Activated T-helper 9 cell treated with anti-CD3 and anti-CD28 coated beads, Interleukin-2, amount 50 U/mL, for 16 hours (primary cell): Measurements from ENCODE around the gene ESRRG.

ENCODE experiments used
- DNase-seq: peaks from one replicate; pipeline ENCODE4 v3.0.0-alpha.2; 2020; ENCODE audit warnings: low read depth

ESRRG gene

DNA sequence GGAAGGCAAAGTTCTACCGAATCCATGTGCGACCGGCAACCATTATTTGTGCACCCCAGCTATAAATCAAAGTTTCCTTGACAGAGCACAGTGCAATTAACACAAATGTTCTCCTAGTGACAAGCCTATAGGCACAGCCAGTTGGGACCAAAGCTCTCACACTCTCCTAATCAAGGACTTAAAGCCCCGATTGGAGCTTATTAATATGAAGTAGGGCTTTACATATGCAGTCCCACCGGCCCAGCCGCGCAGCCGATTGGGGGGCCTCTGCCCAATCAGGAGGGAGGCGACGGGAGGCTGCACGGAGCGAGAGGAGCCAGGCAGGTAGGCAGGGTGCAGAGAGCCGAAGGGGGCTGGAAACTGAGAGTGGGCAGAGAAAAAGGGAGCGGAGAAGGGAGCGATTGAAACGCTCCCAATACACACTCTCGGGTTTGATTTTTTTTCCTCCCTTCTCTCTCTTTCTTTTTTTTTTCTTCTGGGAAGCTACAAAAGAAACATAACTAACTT, at the start of gene ESRRG:
ESRRG (minus strand) TSS at position 156 of the 507 bp plus-strand sequence; CDS start at position 26, 130 bp downstream.
- no peak for DNase-seq

DNA sequence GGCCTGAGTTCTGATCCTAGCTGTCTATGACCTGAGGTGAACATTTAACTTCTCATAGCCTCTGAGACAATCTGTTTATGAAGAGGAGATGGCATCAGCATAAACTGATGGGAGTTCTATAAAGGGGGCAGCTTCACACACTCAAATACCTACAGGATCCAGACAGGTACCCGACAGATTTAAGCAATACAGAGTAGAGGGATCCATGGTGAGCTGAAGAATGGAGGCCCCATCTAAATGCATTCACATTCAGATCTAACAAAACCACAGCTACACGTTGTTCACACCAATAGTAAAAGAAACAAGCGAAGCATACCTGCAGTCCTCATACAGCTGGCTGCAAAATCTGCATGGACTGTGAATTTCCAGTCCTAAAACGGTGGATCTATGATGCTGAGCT, 48.7 kb upstream of the ESRRG start:
- DNase-seq: no peak

DNA sequence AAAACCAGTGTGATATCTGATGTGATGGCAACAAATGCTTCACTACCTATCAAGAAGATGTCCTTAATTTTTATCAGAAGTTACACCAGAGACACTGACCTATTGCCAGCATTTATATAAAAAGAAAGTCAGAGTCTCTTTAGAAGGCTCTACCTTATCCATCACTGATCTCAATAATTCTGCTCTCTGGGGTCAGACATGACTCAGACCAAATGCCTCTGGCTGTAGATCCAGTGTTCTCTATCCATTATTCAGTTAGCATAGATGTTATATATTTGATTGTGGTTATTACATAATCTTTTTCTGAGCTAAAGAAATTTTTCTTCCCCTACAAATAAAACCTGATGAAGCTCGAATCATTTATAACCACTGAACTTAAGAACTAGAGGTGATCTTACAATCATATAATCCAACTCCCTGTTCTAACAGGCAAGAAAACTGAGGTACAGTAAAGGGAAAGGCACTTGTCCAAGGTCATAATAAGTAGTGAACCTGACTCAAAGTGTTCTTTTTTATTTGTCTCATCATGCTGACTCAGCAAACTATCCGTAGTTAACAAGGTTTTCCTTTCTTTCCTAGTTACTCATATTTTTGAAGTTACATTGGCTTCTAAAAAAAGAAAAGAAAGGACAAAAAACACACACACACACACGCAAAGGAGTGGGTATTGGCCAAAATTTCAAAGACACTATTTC, 43.6 kb upstream of the ESRRG start:
- DNase-seq: no peak

DNA sequence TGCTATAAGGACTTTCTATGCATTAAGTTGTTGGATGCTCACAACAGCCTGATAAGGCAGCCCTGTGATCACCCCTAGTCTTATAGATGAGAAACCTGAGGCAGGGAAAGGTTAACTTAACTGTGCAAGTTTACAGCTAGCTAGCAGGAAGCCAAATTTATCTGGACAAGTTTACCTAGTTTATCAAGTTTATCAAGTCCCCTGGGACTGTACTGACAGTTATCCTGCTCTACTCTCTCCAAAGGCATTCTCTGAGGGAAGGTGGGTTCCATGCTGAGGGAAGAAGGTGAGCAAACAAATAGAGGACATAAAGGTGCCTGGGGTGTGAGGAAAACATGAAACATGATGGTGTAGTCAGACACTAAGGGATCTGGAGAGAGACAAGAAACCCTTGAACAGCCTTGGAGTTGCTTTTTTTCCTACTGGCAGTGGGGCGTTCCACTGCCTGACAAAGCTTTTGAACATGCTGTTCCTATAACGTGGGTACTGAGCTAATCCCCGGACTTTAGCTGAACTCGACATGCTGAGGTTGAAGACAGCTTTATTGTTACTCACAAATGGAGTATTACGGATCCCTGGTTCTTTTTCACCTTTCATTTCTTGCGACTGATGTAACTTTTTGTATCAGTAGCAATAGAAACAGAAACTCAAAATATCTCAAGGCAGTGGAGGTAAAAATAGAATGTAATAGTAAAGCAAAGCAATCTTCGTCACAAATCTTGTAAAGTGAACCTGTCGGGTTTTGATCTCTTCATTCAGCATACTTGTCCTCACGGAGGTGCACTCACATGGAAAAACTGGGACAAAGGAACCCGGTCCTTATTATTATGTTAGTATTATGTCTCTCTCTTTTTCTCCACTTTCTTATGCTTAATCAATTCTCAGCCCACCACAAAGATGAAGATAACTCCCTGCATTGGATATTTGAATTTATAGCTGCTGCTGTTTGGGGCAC, 42.4 kb upstream of the ESRRG start:
- DNase-seq: no peak

DNA sequence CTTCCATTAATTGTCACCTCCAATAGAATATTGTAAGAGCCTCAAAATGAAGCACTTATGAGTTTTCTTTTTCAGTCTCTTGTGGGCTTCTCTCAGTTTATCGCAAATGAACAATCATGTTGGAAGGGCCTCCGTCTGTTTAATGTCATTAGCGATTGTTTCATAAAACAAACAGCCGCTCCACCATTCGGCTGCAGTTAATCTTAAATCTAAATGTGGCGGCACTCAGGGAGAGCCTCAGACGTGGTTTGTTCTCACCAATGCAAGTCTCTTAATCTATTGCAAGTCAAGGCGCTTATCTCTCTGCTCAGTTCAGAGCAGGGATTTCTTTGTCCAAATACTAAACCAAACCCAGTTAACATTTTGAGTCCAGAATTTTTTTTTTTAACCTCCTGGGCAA, 34.9 kb upstream of the ESRRG start:
- DNase-seq: no peak

DNA sequence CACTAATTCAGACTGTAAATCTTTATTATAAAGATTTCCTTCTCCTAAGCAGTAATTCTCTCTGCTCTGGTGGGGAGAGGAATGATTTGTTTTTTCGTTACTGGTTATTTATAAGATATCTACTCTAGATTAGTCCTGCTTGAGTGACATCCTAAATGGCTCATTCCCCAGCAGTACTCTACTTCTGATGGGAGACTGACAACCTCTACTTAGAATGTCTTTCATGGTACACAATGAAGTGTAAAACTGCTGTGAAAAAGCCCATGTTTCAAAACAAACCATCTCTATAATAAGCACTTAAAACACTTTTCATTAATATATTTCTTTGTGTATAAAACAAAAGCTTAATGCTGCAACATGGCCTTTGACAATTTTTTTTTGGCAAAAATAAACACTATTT, 33.9 kb upstream of the ESRRG start:
- DNase-seq: no peak

DNA sequence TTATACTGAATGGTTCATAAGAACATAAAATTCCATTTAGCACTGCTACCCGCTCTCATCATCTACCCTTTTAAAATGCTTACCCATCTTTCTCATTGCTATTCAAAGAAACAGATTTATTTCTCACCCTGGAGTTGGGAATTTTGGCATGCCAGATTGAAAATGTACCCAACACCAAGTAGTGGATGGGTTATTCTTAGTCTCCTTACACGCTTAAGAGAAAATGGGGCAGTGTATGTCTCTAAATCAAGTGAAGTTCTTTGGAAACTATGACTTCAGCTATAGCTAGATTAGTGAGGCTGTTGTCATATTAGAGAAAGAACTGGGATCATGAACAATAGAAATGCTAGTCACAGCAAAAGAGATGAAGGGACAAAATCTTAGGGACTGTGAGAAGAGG, 27.7 kb upstream of the ESRRG start:
- DNase-seq: no peak

DNA sequence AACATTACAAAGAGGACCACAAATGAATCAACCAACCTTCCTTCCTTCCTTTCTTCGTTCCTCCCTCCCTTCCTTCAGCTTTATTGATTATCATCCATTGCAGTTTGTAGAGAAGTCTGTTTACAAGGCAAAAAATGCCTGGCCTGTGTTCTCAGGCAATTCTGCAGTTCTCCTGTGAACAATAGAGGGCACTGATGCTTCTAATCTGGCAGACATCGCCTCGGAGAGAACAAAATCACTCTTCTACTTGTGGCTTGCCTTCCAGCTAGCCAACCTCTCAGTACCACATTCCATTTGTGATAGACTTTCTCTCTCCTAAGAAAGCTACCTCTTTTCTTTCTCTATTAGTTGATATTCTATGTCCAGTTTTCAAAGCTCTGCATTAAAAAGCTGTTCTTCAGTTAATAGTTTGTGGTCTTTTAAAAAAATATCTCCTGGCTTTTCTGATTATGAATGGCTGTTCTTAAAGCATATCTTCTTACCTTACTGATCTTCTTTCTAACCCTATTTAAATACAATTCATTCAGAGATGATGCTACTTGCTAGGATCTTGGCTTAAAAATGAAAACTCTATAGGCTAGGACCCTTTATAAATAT, 26.9 kb upstream of the ESRRG start:
- DNase-seq: no peak

DNA sequence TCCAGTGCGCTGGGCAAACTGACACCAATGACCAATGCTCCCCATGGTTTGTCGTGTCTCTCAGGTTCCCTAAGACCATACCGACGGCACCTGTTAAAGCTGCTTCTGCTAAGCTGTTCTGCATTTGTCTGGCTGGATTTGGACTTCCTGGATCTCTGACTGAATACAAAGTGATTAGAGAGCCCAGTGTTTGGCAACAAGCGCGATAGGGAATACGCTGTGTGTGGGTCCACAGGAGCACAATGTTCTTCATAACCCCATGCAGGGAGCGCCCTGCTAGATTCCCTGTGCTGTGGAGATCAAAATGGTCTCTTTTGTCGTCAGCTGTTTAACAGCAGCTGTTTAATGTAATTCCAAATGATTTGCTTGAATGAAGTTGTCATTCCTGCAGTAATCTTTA, 26.0 kb upstream of the ESRRG start:
- no peak for DNase-seq

DNA sequence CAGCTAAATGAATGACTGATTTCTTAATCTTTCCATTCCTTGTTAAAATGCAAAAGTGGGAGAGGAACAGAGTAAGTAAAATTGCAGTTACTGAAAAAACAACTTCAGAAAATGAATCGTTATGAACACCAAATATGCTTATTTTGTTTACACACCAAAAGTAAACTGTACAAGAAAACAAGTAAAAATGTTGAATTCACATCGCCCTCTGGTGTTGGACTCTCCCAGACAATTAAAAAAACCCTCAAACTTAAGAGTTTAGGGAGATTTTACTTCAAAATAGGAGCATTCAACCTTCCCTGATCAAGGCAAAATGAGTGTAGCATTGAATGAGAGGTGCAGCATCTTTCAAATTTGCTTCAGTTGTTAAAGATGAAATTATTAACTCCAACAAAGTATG, 19.4 kb upstream of the ESRRG start:
- DNase-seq: no peak

DNA sequence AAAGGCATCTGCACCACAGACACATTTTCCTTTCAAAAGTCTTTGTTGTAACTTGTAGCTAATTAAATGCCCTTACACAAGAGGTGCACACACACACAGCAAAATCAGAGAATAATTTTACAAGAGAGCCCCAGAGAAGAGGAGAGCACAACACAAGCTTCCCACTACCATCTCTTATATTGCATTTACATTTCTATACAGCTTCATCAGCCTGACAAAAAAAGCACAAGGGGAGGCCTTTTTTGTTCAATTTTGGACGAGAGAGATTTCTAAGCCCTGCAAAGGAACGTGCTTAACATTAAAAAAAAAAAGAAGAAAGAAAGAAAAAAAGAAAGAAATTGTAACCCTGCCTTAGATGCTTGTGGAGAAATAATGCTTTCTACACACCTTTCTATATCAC, 17.1 kb upstream of the ESRRG start:
- no peak for DNase-seq

DNA sequence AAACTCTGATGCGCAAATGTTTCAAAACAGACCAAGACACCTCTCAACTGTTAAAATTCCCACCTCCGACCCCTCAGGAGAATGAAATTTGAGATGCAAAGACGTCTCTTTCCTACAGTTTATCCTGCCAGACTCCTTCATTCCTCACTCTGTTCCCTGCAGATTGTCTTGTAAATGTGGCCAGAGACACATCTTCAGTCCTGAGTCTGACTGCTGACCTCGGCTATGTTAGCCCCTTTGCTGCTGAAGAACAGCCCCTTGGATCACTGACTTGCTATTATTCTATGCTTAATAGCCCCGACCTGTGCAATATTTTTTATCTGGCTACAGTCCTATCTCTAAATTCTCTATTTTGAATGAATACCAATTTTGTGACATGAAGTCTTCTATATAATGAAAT, 16.6 kb upstream of the ESRRG start:
- no peak for DNase-seq

DNA sequence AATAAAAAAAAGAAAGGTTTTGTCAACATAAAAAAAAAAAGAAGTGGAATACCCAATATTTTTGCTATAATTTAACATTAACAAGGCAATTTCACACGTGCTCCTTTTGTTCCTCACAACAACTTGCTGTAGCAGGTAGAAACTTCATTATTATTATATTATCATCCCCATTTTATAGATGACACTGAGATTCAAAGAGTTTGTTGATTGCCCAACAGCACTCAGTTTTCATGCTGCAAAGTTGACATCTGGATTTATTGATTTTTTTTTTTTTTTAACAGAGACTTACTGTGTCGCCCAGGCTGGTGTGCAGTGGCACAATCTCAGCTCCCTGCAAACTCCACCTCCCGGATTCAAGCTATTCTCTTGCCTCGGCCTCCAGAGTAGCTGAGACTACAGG, 8.9 kb upstream of the ESRRG start:
- DNase-seq: no peak

DNA sequence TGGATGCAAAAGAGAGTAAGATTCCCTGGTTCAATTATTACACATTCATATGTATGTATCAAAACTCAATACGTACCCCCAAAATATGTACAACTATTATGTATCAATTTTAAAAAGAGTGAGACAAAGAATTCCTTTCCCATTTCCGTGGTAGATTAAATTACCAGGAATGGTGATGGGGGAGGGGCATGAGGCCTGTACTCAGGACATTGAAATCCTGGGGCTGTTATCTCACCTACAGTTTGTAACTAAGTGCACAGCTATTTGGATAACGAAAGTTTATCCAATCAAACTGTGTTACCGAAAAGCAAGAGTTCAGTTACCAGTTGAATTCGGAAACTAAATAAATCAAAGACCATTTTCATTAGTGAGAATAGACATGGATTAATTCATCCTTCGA, 8.3 kb upstream of the ESRRG start:
- no peak for DNase-seq

DNA sequence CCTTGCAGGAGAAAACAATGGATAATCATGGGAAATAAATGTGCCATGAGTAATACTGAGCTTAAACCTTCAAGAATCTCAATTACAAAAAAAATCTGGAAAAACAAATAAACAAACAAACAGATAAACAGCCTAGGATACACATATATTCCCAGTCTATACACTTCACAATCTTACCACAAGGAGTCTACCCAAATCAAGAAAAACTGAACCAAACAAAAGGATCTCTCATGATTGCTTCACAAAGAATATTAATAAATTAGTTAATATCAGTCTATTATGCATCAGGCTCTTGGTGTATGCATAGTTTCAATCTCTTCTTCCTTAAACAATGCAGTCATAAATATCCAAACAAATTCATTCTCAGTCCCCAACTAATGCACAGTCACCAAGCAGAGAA, 3.2 kb upstream of the ESRRG start:
- no peak for DNase-seq

DNA sequence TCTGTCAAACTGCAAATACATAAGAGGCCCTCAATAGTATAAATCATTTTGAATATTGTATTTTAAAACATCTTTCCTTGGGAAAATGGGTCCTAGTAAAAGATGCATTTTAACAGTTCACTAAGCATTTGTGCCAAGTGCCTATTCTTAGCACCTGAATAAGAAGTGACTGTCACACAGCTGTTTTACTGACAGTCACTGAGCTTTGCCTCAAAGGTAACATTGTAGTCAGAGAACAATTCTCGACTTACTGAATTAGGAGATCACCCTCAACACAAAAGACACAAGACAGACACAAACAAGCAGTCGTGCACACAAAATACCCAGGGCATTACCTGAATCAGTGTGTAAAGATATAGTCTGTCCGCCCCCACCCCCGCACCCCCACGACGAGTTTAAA, 408 bp downstream of the ESRRG start:
- no peak for DNase-seq

DNA sequence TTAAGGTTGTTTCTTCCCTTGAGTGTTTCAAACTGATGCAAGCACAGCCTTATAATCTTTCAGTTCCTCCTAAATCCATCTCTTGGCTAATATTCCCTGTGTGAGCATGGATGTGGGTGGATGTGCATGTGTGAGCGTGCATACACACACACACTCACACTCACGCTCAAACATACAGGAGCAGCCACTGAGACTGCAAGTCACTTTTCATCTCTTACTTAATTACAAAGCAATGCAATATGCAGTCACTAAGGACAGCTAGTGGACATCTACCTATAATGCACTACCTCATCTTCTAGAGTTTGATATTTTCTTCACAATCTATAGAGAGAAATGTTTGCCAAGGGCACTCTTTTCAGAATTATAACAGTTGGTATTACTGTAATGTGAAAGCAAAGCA, 1.4 kb downstream of the ESRRG start:
- no peak for DNase-seq

DNA sequence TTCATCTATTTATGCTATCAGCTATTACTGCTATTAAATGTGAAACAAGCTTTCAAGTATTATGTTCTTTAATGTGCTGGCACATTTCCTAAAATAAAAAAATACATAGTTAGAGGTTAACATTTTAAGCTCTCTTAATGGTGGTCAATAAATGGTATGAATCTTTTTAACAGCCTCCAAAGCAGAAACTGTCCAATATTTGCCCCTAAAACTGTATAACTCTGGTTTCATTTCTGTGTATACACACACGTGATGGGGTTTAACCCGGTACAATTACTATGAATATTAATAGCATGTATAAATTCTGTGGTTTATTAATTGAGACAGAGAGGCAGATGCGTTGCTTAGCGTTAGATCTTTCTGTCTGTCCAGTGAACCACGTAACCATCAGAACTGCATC, 2.2 kb downstream of the ESRRG start:
- no peak for DNase-seq

DNA sequence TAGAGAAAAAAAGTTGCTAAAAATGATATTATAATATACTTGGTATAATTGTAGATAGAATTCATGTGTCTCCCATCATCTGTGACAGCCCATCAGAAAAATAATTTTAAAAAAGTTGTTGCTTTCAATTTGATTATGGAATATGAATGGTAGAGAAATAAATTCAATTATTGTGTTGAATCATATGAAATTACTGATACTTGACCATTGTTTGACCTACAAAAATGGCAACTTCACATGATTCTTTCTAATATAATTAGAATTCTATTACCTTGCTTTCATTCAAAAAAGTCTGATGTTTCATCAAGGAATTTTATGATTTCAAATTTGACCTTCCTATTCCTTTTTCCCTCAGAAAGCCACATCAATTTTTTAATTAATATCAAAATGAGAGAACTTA, 11.5 kb downstream of the ESRRG start:
- no peak for DNase-seq

DNA sequence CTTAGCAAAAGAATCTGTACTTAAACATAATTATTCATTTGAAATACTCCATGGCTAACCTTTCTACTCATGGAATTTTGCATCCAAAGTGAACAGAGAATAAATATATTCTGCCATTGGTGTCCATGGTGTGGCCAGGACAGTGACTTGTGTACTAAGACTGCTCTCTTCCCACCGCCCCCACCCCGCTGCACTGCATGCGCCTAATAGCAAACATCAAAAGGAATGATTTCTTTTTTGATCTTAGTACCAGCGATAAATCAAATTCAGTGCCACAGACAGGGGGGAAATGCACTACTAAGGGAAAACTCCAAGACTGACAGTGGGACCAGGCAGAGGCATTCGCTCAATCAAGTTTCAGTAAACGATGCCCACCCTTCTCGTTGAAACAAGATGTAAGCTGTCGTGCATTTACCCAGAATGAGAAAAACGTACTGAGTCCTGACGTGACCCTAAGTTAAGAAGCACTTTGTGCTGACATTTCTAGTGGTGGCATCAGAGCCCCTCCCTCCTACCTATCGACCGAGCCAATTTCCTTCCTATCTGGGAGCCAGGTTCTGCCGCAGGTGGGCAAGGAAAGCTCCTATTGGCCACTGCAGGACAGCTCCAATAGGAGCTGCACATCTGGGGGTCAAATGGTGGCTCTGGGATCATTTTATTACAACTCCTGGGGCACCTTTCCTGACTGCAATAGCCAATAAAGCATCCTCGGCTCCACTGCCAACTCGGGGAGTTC, 12.5 kb downstream of the ESRRG start:
- DNase-seq: no peak

DNA sequence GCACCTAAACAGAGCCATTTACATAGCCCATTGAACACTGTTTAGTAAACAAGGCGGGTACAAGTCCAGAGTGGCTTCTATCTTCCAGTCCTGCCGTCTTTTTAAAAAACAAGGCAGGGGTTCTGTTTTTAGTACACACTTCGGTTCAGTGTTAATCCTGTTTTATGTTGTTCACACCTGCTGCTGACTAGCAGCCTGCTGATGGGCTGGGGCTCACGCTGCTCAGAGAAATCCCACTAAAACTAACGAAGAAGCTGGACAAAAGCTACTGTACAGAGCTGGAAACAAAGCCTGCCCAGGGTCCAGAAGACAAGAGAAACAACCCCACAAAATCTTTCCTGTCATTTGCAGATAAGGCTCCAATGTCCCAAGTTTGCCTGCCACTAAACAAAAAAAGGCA, 13.2 kb downstream of the ESRRG start:
- DNase-seq: no peak

DNA sequence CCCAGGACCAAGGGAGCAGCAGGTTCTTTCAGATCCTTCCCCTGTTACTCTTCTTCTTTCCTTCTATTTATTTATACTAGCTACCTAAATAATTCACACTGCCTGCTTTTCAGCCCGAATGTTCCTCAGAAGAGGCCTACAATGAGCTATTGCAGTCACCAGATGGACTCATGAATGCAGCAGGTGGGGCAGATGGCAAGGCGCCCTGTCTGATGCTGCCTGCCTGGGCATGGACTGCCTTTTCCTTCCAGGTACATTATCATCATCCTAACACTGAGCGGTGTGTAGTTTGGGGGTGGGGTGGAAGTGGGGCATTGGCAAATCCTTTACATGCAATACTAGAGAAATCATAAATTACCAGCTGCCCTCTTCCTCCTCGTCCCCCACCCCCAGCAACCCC, 17.6 kb downstream of the ESRRG start:
- DNase-seq: no peak
